Measurements from ENCODE around the gene GRM8. TPM values are rescaled to one million over a fixed set of nuclear protein-coding genes. Genes with fewer than 3 reads are reported as not detected.

The GRM8 gene
- total RNA-seq, 1 experiment from 2014 or later: not detected

- intact Hi-C loops (cut with micrococcal nuclease; ENCODE audit: unreplicated experiment): no loop called here
- Histone ChIP-seq H3K4me3 (ENCODE audit: low read depth, low read length) (no peak overlapping the region), H3K9me3 (no peaks in the 10 kb centered on the region), H3K27me3 (replicated peaks; ENCODE audit: control insufficient read depth, insufficient read depth, low read length) (no peaks in the 10 kb centered on the region), H3K4me1 (no peaks in the 10 kb centered on the region), H3K36me3 (ENCODE audit: control insufficient read depth, insufficient read depth, low read length) (no peaks in the 10 kb centered on the region)
- no peak overlapping the region for H3K4me3 Mint-ChIP-seq (ENCODE audit: unreplicated experiment)
- no peaks in the 10 kb centered on the region for H3K9me3 Mint-ChIP-seq (ENCODE audit: unreplicated experiment)
- TF ChIP-seq CTCF (IDR thresholded peaks at IDR 0.05; ENCODE audit: insufficient read depth in 1 of 2, low read depth in 1 of 2, low read length in 1 of 2, severe bottlenecking in 1 of 2, unreplicated experiment in 1 of 2): no peak
- no peak for DNase-seq
- H3K36me3 Mint-ChIP-seq (ENCODE audit: insufficient read depth, unreplicated experiment): no peaks in the 10 kb centered on the region
- ChIA-PET POLR2A (no interaction called here), CTCF (no interaction called here)
- no peaks in the 10 kb centered on the region for H3K4me1 Mint-ChIP-seq (ENCODE audit: low read depth, unreplicated experiment)
- H3K27ac Mint-ChIP-seq (ENCODE audit: unreplicated experiment): no peak overlapping the region
- no TSS peak for BruUV-seq (replicated peaks)
- peaks cover 2% of the 10 kb centered on the region for H3K27me3 Mint-ChIP-seq (ENCODE audit: insufficient read depth, unreplicated experiment)
Observed at GRCh38 chr7:126424985-126425384, 827.8 kb downstream of the GRM8 start.

- POLR2A ChIA-PET: no interaction called here
Observed at GRCh38 chr7:126419047-126419446, 833.7 kb downstream of the GRM8 start.

DNA sequence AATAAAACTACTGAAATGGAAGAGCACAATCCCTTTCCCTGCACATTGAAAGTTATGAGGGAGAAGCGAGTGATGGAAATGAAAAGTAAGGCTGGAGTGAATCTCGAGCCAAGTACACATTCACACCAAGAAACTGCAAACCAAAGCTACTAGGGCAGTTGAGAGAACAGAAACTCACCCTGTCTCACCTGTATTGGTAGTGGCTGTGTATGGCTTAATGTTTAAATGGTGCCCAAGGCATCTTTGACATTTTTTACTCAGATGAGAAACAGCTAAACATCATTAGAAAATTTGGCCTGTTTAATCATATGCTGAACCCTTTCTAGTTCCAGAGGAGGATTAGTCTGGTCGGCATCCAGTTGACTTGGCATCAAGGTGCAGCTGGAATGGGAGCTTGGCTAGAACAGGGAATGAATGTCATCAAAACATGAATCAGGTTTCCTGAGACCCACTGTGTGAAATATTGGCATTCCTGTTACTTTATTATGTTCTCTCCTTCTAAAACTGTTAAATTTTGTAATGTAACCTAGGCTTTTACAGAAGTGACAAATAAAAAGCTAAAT is 840.8 kb downstream of the GRM8 start:
- no peak for DNase-seq
- POLR2A ChIA-PET: no interaction called here

More at GRCh38 chr7:126419047-126419446, 833.7 kb downstream of the GRM8 start:
- Histone ChIP-seq H3K36me3 (ENCODE audit: control insufficient read depth, insufficient read depth, low read length) (no peaks in the 10 kb centered on the region), H3K4me3 (ENCODE audit: low read depth, low read length) (no peak overlapping the region), H3K27me3 (replicated peaks; ENCODE audit: control insufficient read depth, insufficient read depth, low read length) (no peaks in the 10 kb centered on the region), H3K9me3 (no peaks in the 10 kb centered on the region), H3K4me1 (no peaks in the 10 kb centered on the region)
- DNase-seq: no peak
- H3K27me3 Mint-ChIP-seq (ENCODE audit: insufficient read depth, unreplicated experiment): no peaks in the 10 kb centered on the region
- H3K27ac Mint-ChIP-seq (ENCODE audit: unreplicated experiment): no peak overlapping the region
- CTCF ChIA-PET: no interaction called here
- no peak overlapping the region for H3K4me3 Mint-ChIP-seq (ENCODE audit: unreplicated experiment)
- H3K4me1 Mint-ChIP-seq (ENCODE audit: low read depth, unreplicated experiment): no peaks in the 10 kb centered on the region
- no TSS peak for BruUV-seq (replicated peaks)
- no peaks in the 10 kb centered on the region for H3K36me3 Mint-ChIP-seq (ENCODE audit: insufficient read depth, unreplicated experiment)
- H3K9me3 Mint-ChIP-seq (ENCODE audit: unreplicated experiment): no peaks in the 10 kb centered on the region
- intact Hi-C loops (cut with micrococcal nuclease; ENCODE audit: unreplicated experiment): no loop called here
- TF ChIP-seq CTCF (IDR thresholded peaks at IDR 0.05; ENCODE audit: insufficient read depth in 1 of 2, low read depth in 1 of 2, low read length in 1 of 2, severe bottlenecking in 1 of 2, unreplicated experiment in 1 of 2): no peak

More for the DNA sequence above, 840.8 kb downstream of the GRM8 start:
- Mint-ChIP-seq H3K9me3 (ENCODE audit: unreplicated experiment) (no peaks in the 10 kb centered on the region), H3K27me3 (ENCODE audit: insufficient read depth, unreplicated experiment) (no peaks in the 10 kb centered on the region), H3K4me3 (ENCODE audit: unreplicated experiment) (no peak overlapping the region), H3K36me3 (ENCODE audit: insufficient read depth, unreplicated experiment) (no peaks in the 10 kb centered on the region), H3K27ac (ENCODE audit: unreplicated experiment) (no peak overlapping the region), H3K4me1 (ENCODE audit: low read depth, unreplicated experiment) (no peaks in the 10 kb centered on the region)
- no peaks in the 10 kb centered on the region for H3K4me1 ChIP-seq
- H3K36me3 ChIP-seq (ENCODE audit: control insufficient read depth, insufficient read depth, low read length): no peaks in the 10 kb centered on the region
- BruUV-seq (replicated peaks): no TSS peak
- intact Hi-C loops (cut with micrococcal nuclease; ENCODE audit: unreplicated experiment): no loop called here
- no peaks in the 10 kb centered on the region for H3K9me3 ChIP-seq
- TF ChIP-seq CTCF (IDR thresholded peaks at IDR 0.05; ENCODE audit: insufficient read depth in 1 of 2, low read depth in 1 of 2, low read length in 1 of 2, severe bottlenecking in 1 of 2, unreplicated experiment in 1 of 2): no peak
- H3K27me3 ChIP-seq (replicated peaks; ENCODE audit: control insufficient read depth, insufficient read depth, low read length): no peaks in the 10 kb centered on the region
- no peak overlapping the region for H3K4me3 ChIP-seq (ENCODE audit: low read depth, low read length)
- CTCF ChIA-PET: no interaction called here

Data from Caco-2 (cell line).